ENCODE measurements around the gene TEAD2. TPM values are rescaled to one million over a fixed set of nuclear protein-coding genes. Genes with fewer than 3 reads are reported as not detected.

Gene TEAD2
- total RNA-seq, 1 experiment from 2014 or later: 56.2 TPM

Small RNA genes lying within 50 kb of the gene (microRNA-seq; reads per million reads assigned to microRNA genes)
- not detected for gene MIR4324 (ENCODE audit: unreplicated experiment)

Other genes with a start within 250 kb of the TEAD2 start
- gene LIN7B, start 248.0 kb downstream of the TEAD2 start, total RNA-seq (2014; rRNA removed): 5.8 and 11.6 TPM in 2 replicates
- 0.15 TPM in 1 of 2 replicates, not detected in the other for gene C19orf73, start 243.3 kb downstream of the TEAD2 start, total RNA-seq (2014; rRNA removed)
- gene PPFIA3, start 242.9 kb downstream of the TEAD2 start, total RNA-seq (2014; rRNA removed): 56.3 and 59.0 TPM in 2 replicates
- gene HRC, start 207.0 kb downstream of the TEAD2 start, total RNA-seq (2014; rRNA removed): not detected in 2 replicates
- 30.0 and 40.4 TPM in 2 replicates for gene TRPM4, start 204.6 kb downstream of the TEAD2 start, total RNA-seq (2014; rRNA removed)
- gene SLC6A16, start 37.2 kb downstream of the TEAD2 start, total RNA-seq (2014; rRNA removed): not detected in 2 replicates
- gene CD37, start 27.0 kb downstream of the TEAD2 start, total RNA-seq (2014; rRNA removed): not detected in 2 replicates
- gene DKKL1, start 1.5 kb upstream of the TEAD2 start, total RNA-seq (2014; rRNA removed): 2.4 and 4.2 TPM in 2 replicates
- not detected in 2 replicates for gene KASH5, start 25.8 kb upstream of the TEAD2 start, total RNA-seq (2014; rRNA removed)
- not detected in 2 replicates for gene PTH2, start 61.0 kb upstream of the TEAD2 start, total RNA-seq (2014; rRNA removed)
- not detected in 2 replicates for gene GFY, start 63.0 kb upstream of the TEAD2 start, total RNA-seq (2014; rRNA removed)
- gene SLC17A7, start 79.1 kb upstream of the TEAD2 start, total RNA-seq (2014; rRNA removed): 0.11 TPM in 1 of 2 replicates, not detected in the other
- gene PIH1D1, start 89.4 kb upstream of the TEAD2 start, total RNA-seq (2014; rRNA removed): 171 and 200 TPM in 2 replicates
- gene ALDH16A1, start 90.8 kb upstream of the TEAD2 start, total RNA-seq (2014; rRNA removed): not detected in 2 replicates
- gene FLT3LG, start 111.8 kb upstream of the TEAD2 start, total RNA-seq (2014; rRNA removed): 0.18 and 2.8 TPM in 2 replicates
- 3,023 and 3,169 TPM in 2 replicates for gene RPL13A, start 125.2 kb upstream of the TEAD2 start, total RNA-seq (2014; rRNA removed)
- 3,913 and 5,174 TPM in 2 replicates for gene RPS11, start 134.0 kb upstream of the TEAD2 start, total RNA-seq (2014; rRNA removed)
- 46.3 and 46.7 TPM in 2 replicates for gene FCGRT, start 150.2 kb upstream of the TEAD2 start, total RNA-seq (2014; rRNA removed)
- gene RCN3, start 165.6 kb upstream of the TEAD2 start, total RNA-seq (2014; rRNA removed): 33.7 and 70.4 TPM in 2 replicates
- 195 and 214 TPM in 2 replicates for gene NOSIP, start 218.1 kb upstream of the TEAD2 start, total RNA-seq (2014; rRNA removed)
- 16.4 and 17.0 TPM in 2 replicates for gene PRRG2, start 218.9 kb upstream of the TEAD2 start, total RNA-seq (2014; rRNA removed)
- 14.6 and 25.7 TPM in 2 replicates for gene PRR12, start 228.8 kb upstream of the TEAD2 start, total RNA-seq (2014; rRNA removed)